GM23338 (cell line): ENCODE measurements around the gene NMNAT1. TPM values are rescaled to one million over a fixed set of nuclear protein-coding genes. Genes with fewer than 3 reads are reported as not detected.
A peak's percentile ranks its signal among the peaks of the same experiment; 100 is the strongest.

Experiments used
- ATAC-seq: fragments of 200-7000 bp; cut with Tn5 transposase; 3 replicates; pipeline ENCODE4 v1.9.1; 2020
- DNase-seq: peaks from one replicate; pipeline ENCODE4 v3.0.0-alpha.2; 2015; ENCODE audit warnings: low spot score
- H2AFZ ChIP-seq: fragments of 200-600 bp; sonication (generic); 2 replicates; pipeline ENCODE4 v1.8.0; 2016; ENCODE audit warnings: antibody characterized with exemption, mild to moderate bottlenecking, moderate library complexity
- H3F3A ChIP-seq: fragments of 200-600 bp; sonication (generic); replicated peaks from 2 replicates; pipeline ENCODE4 v1.8.0; 2017; ENCODE audit warnings: antibody characterized with exemption, mixed run types, low read depth
- H3K27ac ChIP-seq: fragments of 200-600 bp; sonication (generic); 2 replicates; pipeline ENCODE4 v1.6.1; 2016; ENCODE audit warnings: low read depth
- H3K27me3 ChIP-seq: fragments of 200-600 bp; sonication (generic); 2 replicates; pipeline ENCODE4 v1.8.0; 2016; ENCODE audit warnings: mild to moderate bottlenecking, mixed run types, moderate library complexity; ENCODE audit not compliant: insufficient read depth
- H3K36me3 ChIP-seq: fragments of 200-600 bp; sonication (generic); 2 replicates; pipeline ENCODE4 v1.8.0; 2016; ENCODE audit warnings: mild to moderate bottlenecking; ENCODE audit not compliant: insufficient read depth
- H3K4me1 ChIP-seq: fragments of 200-600 bp; sonication (generic); 2 replicates; pipeline ENCODE4 v1.8.0; 2016; ENCODE audit warnings: mild to moderate bottlenecking, moderate library complexity; ENCODE audit not compliant: insufficient read depth
- H3K4me2 ChIP-seq: fragments of 200-600 bp; sonication (generic); 2 replicates; pipeline ENCODE4 v1.7.1; 2017; ENCODE audit warnings: mixed run types
- H3K4me3 ChIP-seq: fragments of 200-600 bp; sonication (generic); 2 replicates; pipeline ENCODE4 v1.6.1; 2016; ENCODE audit warnings: mixed run types
- H3K79me2 ChIP-seq: fragments of 200-600 bp; sonication (generic); replicated peaks from 2 replicates; pipeline ENCODE4 v1.8.0; 2017; ENCODE audit warnings: mild to moderate bottlenecking; ENCODE audit not compliant: insufficient read depth
- H3K9me2 ChIP-seq: fragments of 200-600 bp; sonication (generic); 2 replicates; pipeline ENCODE4 v1.8.0; 2017; ENCODE audit not compliant: insufficient read depth
- H4K20me1 ChIP-seq: fragments of 200-600 bp; sonication (generic); replicated peaks from 2 replicates; pipeline ENCODE4 v1.8.0; 2017; ENCODE audit warnings: mild to moderate bottlenecking; ENCODE audit not compliant: insufficient read depth
- H3K27ac Mint-ChIP-seq: 2 replicates; pipeline ENCODE4 v1.8.0; 2020; ENCODE audit warnings: inconsistent platforms, mild to moderate bottlenecking, moderate library complexity, mixed read lengths
- H3K27me3 Mint-ChIP-seq: 3 replicates; pipeline ENCODE4 v1.8.0; 2022; ENCODE audit warnings: low read depth, mild to moderate bottlenecking, moderate library complexity, mixed read lengths, inconsistent platforms; ENCODE audit not compliant: insufficient read depth, poor library complexity
- H3K36me3 Mint-ChIP-seq: 3 replicates; pipeline ENCODE4 v1.8.0; 2021; ENCODE audit warnings: low read depth, mild to moderate bottlenecking, inconsistent platforms, moderate library complexity, mixed read lengths
- H3K4me1 Mint-ChIP-seq: 3 replicates; pipeline ENCODE4 v1.8.0; 2020; ENCODE audit warnings: mild to moderate bottlenecking, inconsistent platforms, mixed read lengths
- H3K4me3 Mint-ChIP-seq: 3 replicates; pipeline ENCODE4 v1.8.0; 2021; ENCODE audit warnings: moderate library complexity, mild to moderate bottlenecking, inconsistent platforms, mixed read lengths
- H3K9me3 Mint-ChIP-seq: 3 replicates; pipeline ENCODE4 v1.8.0; 2020; ENCODE audit warnings: moderate library complexity, mild to moderate bottlenecking, inconsistent platforms, mixed read lengths
- CREB1 ChIP-seq: fragments of 250-450 bp; sonication (Bioruptor Pico); IDR thresholded peaks from 2 replicates; pipeline ENCODE4 v1.5.0; 2020; ENCODE audit warnings: low read depth, mild to moderate bottlenecking, moderate library complexity
- CTCF ChIP-seq, 2 experiments: fragments of 200-600 bp in 1 of 2; sonication (generic) in 1 of 2; conservative IDR thresholded peaks; 2 replicates each; pipeline versions ENCODE4 v1.5.1 to v1.6.1; 2016 to 2017; ENCODE audit warnings: antibody characterized with exemption in 2 of 2, low read depth in 2 of 2, mild to moderate bottlenecking in 2 of 2, moderate library complexity in 1 of 2
- ETS1 ChIP-seq: IDR thresholded peaks from 2 replicates; pipeline ENCODE4 v1.6.1; 2016; ENCODE audit warnings: antibody characterized with exemption
- EZH2 ChIP-seq: fragments of 200-600 bp; sonication (generic); IDR thresholded peaks from one replicate; pipeline ENCODE4 v1.8.0; 2017; ENCODE audit warnings: antibody characterized with exemption, mild to moderate bottlenecking, low read depth; ENCODE audit not compliant: unreplicated experiment
- EZH2phosphoT487 ChIP-seq: fragments of 200-600 bp; sonication (generic); IDR thresholded peaks from one replicate; pipeline ENCODE4 v1.8.1; 2018; ENCODE audit warnings: antibody characterized with exemption; ENCODE audit not compliant: unreplicated experiment
- JUNB ChIP-seq: IDR thresholded peaks from one replicate; pipeline ENCODE4 v1.6.1; 2016; ENCODE audit warnings: antibody characterized with exemption; ENCODE audit not compliant: unreplicated experiment
- NANOG ChIP-seq: IDR thresholded peaks from 2 replicates; pipeline ENCODE4 v1.6.1; 2016; ENCODE audit warnings: antibody characterized with exemption, borderline replicate concordance
- POLR2AphosphoS5 ChIP-seq: IDR thresholded peaks from 2 replicates; pipeline ENCODE4 v1.6.1; 2016; ENCODE audit warnings: antibody characterized with exemption, low read depth
- STAT1 ChIP-seq: IDR thresholded peaks from one replicate; pipeline ENCODE4 v1.6.1; 2016; ENCODE audit warnings: antibody characterized with exemption; ENCODE audit not compliant: unreplicated experiment
- ZNF114 ChIP-seq: fragments of 250-450 bp; sonication (Bioruptor Pico); IDR thresholded peaks from 2 replicates; pipeline ENCODE4 v1.5.0; 2020; ENCODE audit warnings: mild to moderate bottlenecking, moderate library complexity
- ZNF331 ChIP-seq: fragments of 250-450 bp; sonication (Bioruptor Pico); IDR thresholded peaks from 2 replicates; pipeline ENCODE4 v1.5.0; 2020; ENCODE audit warnings: low read depth, mild to moderate bottlenecking, moderate library complexity
- ZNF462 ChIP-seq: fragments of 250-450 bp; sonication (Bioruptor Pico); IDR thresholded peaks from 2 replicates; pipeline ENCODE4 v1.5.0; 2020; ENCODE audit warnings: mild to moderate bottlenecking, moderate library complexity
- polyA plus RNA-seq: library from polyadenylated mRNA; unstranded; fragments of >200 nt; fragmentation: Nextera tagmentation; extraction: Ambion mirVana; gene quantifications from 2 replicates; pipeline ENCODE4 v1.2.1, GENCODE V29; 2016
- total RNA-seq: library from RNA; depleted of rRNA; stranded (reverse); fragments of >200 nt; shearing (Covaris generic); gene quantifications from 2 replicates; pipeline ENCODE4 v1.2.3, GENCODE V29; 2014
- TF ChIP-seq, protein P1 (sequence below): IDR thresholded peaks from one replicate; pipeline ENCODE4 v1.6.1; 2018; ENCODE audit warnings: antibody characterized with exemption; ENCODE audit not compliant: unreplicated experiment

Gene NMNAT1
- total and polyA plus RNA-seq, 2 experiments from 2014 or later: 2.5 to 3.9 TPM

GRCh38 chr1:9922342-9922741, 20.9 kb upstream of the NMNAT1 start:
- Histone ChIP-seq H3K9me2 (no peaks in the 10 kb centered on the region; the same call in 1 of the 2 replicates), H4K20me1 (no peaks in the 10 kb centered on the region), H3K79me2 (no peaks in the 10 kb centered on the region), H3K27ac (peak overlapping the region; percentile 64), H3K4me3 (0 out of 2 replicates have a peak overlapping the region, but pooled peaks have one; percentile 14), H3K4me2 (peak overlapping the region; percentile 42; the same call in 1 of the 2 replicates), H3K36me3 (no peaks in the 10 kb centered on the region), H3F3A (no peaks in the 10 kb centered on the region), H3K4me1 (peaks cover 37% of the 10 kb centered on the region), H3K27me3 (no peaks in the 10 kb centered on the region), H2AFZ (no peak overlapping the region)
- Mint-ChIP-seq H3K36me3 (no peaks in the 10 kb centered on the region), H3K27ac (peak overlapping the region; percentile 10; the same call in 1 of the 2 replicates), H3K4me1 (peaks cover 32% of the 10 kb centered on the region), H3K27me3 (no peaks in the 10 kb centered on the region), H3K4me3 (no peak overlapping the region), H3K9me3 (no peaks in the 10 kb centered on the region)
- peak; percentile 88 for ATAC-seq
- DNase-seq: peak; percentile 38
- TF ChIP-seq POLR2AphosphoS5 (no peak), STAT1 (no peak), EZH2 (no peak), CREB1 (CRISPR knock-in tag) (no peak), ZNF114 (no peak), JUNB (no peak), EZH2phosphoT487 (no peak), NANOG (no peak), ZNF462 (no peak), ETS1 (no peak), ZNF331 (CRISPR knock-in tag) (no peak), CTCF (conservative IDR thresholded peaks at IDR 0.05; ENCODE audit: low read depth in 2 of 2) (no peak)
- TF ChIP-seq, protein P1, sequence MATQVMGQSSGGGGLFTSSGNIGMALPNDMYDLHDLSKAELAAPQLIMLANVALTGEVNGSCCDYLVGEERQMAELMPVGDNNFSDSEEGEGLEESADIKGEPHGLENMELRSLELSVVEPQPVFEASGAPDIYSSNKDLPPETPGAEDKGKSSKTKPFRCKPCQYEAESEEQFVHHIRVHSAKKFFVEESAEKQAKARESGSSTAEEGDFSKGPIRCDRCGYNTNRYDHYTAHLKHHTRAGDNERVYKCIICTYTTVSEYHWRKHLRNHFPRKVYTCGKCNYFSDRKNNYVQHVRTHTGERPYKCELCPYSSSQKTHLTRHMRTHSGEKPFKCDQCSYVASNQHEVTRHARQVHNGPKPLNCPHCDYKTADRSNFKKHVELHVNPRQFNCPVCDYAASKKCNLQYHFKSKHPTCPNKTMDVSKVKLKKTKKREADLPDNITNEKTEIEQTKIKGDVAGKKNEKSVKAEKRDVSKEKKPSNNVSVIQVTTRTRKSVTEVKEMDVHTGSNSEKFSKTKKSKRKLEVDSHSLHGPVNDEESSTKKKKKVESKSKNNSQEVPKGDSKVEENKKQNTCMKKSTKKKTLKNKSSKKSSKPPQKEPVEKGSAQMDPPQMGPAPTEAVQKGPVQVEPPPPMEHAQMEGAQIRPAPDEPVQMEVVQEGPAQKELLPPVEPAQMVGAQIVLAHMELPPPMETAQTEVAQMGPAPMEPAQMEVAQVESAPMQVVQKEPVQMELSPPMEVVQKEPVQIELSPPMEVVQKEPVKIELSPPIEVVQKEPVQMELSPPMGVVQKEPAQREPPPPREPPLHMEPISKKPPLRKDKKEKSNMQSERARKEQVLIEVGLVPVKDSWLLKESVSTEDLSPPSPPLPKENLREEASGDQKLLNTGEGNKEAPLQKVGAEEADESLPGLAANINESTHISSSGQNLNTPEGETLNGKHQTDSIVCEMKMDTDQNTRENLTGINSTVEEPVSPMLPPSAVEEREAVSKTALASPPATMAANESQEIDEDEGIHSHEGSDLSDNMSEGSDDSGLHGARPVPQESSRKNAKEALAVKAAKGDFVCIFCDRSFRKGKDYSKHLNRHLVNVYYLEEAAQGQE: no peak
